ENCODE measurements around the gene SMIM27. TPM values are rescaled to one million over a fixed set of nuclear protein-coding genes. Genes with fewer than 3 reads are reported as not detected.

The SMIM27 gene
- total and polyA plus RNA-seq, 3 donors from 2014 or later, result 24.8 to 58.6 (median 43.3) TPM

GRCh38 chr9:32580631-32581300 is 28.6 kb downstream of the SMIM27 start:
- H3K9me3 ChIP-seq, result no peaks in the 10 kb centered on the region
- peak; percentile 56 for DNase-seq
- H3K36me3 ChIP-seq (ENCODE audit: low read depth, missing control alignments), result no peaks in the 10 kb centered on the region
- WGBS, 2 donors, result 4% methylated on average over 3 of the region's 3 CpGs
- peak overlapping the region; percentile 15 to 38 for H3K27ac ChIP-seq
- TF ChIP-seq POLR2A (IDR thresholded peaks at IDR 0.05) (no peak), CTCF (IDR thresholded peaks at IDR 0.05) (no peak)
- H3K4me1 ChIP-seq, result peaks cover 5% of the 10 kb centered on the region
- no peaks in the 10 kb centered on the region for H3K27me3 ChIP-seq
- intact Hi-C loops (cut with DNase I; ENCODE audit: low total_unique reads), result loop anchor here (10.0 kb wide), 1 partner anchor 384 kb away; no protein-coding TSS in a partner anchor
- no peak overlapping the region for H3K4me3 ChIP-seq

DNA sequence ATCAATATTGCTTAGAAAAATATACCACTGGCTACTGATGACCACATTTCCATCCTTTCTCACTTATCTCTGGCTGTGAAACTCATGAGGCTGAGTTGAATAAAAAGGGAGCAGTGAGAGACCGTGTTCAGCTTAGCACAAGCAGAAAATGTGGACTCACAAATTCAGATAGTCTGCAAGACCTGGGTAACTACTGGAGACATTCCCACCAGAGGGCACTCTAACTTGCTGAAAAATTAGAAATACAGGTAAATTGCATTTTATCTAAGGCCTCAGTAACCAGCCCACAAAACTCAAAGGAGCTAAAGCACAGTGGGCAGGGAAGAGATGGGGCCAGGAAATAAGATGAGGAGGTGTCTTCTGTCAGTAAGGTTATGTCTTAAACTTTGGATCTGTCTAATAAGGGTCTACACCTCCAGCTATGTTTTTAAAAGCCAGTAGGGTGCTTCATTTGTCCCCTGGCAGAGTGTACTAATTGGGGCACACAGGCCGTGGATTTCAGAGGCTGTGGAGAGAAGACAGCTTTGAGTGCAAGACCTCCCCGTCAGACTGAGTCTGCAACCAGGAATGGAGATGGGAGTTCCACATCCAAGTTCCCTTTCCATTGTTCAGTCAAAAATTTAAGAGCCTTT is 29.5 kb downstream of the SMIM27 start:
- WGBS, 2 donors, result 27 to 28% methylated on average over 3 of the region's 3 CpGs
- Histone ChIP-seq H3K9me3 (no peaks in the 10 kb centered on the region), H3K4me3 (no peak overlapping the region), H3K36me3 (ENCODE audit: low read depth, missing control alignments) (no peaks in the 10 kb centered on the region), H3K4me1 (peaks cover 5% of the 10 kb centered on the region), H3K27ac (peak overlapping the region in 1 of 2 donors; percentile 38), H3K27me3 (no peaks in the 10 kb centered on the region)
- DNase-seq, result peak; percentile 38
- TF ChIP-seq CTCF (IDR thresholded peaks at IDR 0.05) (peak; percentile 28 to 39 (median 35)), POLR2A (IDR thresholded peaks at IDR 0.05) (no peak)
- intact Hi-C loops (cut with DNase I; ENCODE audit: low total_unique reads), result loop anchor here (10.0 kb wide), 1 partner anchor 383 kb away; no protein-coding TSS in a partner anchor

GRCh38 chr9:32584784-32585183 is 32.7 kb downstream of the SMIM27 start:
- Histone ChIP-seq H3K4me1 (peaks cover 5% of the 10 kb centered on the region), H3K36me3 (ENCODE audit: low read depth, missing control alignments) (no peaks in the 10 kb centered on the region), H3K27me3 (no peaks in the 10 kb centered on the region), H3K4me3 (no peak overlapping the region), H3K9me3 (no peaks in the 10 kb centered on the region), H3K27ac (no peak overlapping the region)
- DNase-seq, result no peak
- WGBS, 2 donors, result 74 to 81% methylated on average over 2 of the region's 2 CpGs
- intact Hi-C loops (cut with DNase I; ENCODE audit: low total_unique reads), result loop anchor here (10.0 kb wide), 1 partner anchor 380 kb away; no protein-coding TSS in a partner anchor
- no peak for TF ChIP-seq CTCF (IDR thresholded peaks at IDR 0.05)
- no peak for TF ChIP-seq POLR2A (IDR thresholded peaks at IDR 0.05)

DNA sequence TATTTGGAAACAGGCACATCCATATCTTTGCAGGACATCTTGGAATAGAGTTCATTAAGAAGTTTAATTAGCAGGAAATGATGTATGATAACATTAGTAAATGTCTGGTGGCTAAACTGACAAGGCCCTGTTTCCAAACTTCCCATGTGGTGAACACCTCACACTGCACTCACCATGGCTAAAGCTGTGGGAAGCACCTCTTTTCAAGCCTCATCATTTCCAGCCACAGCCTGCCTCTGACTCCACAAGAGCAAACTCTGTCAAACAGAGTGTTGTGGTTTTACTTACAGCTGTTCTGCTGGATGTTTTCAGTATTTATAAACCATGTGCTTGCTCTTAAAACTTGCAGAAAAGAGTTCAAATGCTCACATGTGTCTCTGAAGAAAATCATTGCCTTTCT is 35.8 kb downstream of the SMIM27 start:
- no peaks in the 10 kb centered on the region for H3K9me3 ChIP-seq
- H3K4me3 ChIP-seq, result no peak overlapping the region
- intact Hi-C loops (cut with DNase I; ENCODE audit: low total_unique reads), result loop anchor here (10.0 kb wide), 1 partner anchor 377 kb away; no protein-coding TSS in a partner anchor
- TF ChIP-seq CTCF (IDR thresholded peaks at IDR 0.05) (no peak), POLR2A (IDR thresholded peaks at IDR 0.05) (no peak)
- no peaks in the 10 kb centered on the region for H3K4me1 ChIP-seq
- no peaks in the 10 kb centered on the region for H3K36me3 ChIP-seq (ENCODE audit: low read depth, missing control alignments)
- no peak for DNase-seq
- no peak overlapping the region for H3K27ac ChIP-seq
- H3K27me3 ChIP-seq, result no peaks in the 10 kb centered on the region
